HL-60/S4 treated with retinoic acid at 250 ng/mL for 4 days and 3 days (cell line): ENCODE measurements around the gene LCMT2.

Experiments used
- in situ Hi-C: fragments of 300-500 bp; cut with MboI; formaldehyde crosslinking; loops from 2 replicates; pipeline ENCODE4 v1.7.0; 2022; ENCODE audit warnings: low sequenced_read_pairs

The LCMT2 gene

GRCh38 chr15:43329960-43330779, at the start of gene LCMT2:
LCMT2 (minus strand) TSS chr15:43330573; CDS start chr15:43330489, 84 bp downstream.
- in situ Hi-C loops: no loop called here

GRCh38 chr15:43378601-43379000, 48.2 kb upstream of the LCMT2 start:
- in situ Hi-C loops: no loop called here

- in situ Hi-C loops: no loop called here
Measured at GRCh38 chr15:43376017-43376705, 45.8 kb upstream of the LCMT2 start.

GRCh38 chr15:43370975-43371974, 40.9 kb upstream of the LCMT2 start, which contains the start of the genes TUBGCP4 and ZSCAN29:
TUBGCP4 (plus strand) TSS chr15:43371101; CDS start chr15:43371355, 254 bp downstream.
ZSCAN29 (minus strand) TSS chr15:43371043; CDS start chr15:43369913, 1,130 bp downstream.
- in situ Hi-C loops: no loop called here

GRCh38 chr15:43370310-43370974, 40.1 kb upstream of the LCMT2 start:
- in situ Hi-C loops: no loop called here

- in situ Hi-C loops: no loop called here
Measured at GRCh38 chr15:43361313-43361903, 31.0 kb upstream of the LCMT2 start.

GRCh38 chr15:43360821-43361220, 30.4 kb upstream of the LCMT2 start:
- in situ Hi-C loops: no loop called here

- in situ Hi-C loops: no loop called here
Measured at GRCh38 chr15:43352693-43353382, 22.5 kb upstream of the LCMT2 start.

GRCh38 chr15:43347114-43347513, 16.7 kb upstream of the LCMT2 start:
- in situ Hi-C loops: no loop called here

GRCh38 chr15:43346305-43346704, 15.9 kb upstream of the LCMT2 start:
- in situ Hi-C loops: no loop called here

GRCh38 chr15:43330780-43331087, 361 bp upstream of the LCMT2 start:
- in situ Hi-C loops: no loop called here

- in situ Hi-C loops: no loop called here
Measured at GRCh38 chr15:43329217-43329959, 985 bp downstream of the LCMT2 start.

GRCh38 chr15:43325039-43325684, 5.2 kb downstream of the LCMT2 start:
- in situ Hi-C loops: no loop called here

- in situ Hi-C loops: no loop called here
Measured at GRCh38 chr15:43318990-43319771, 11.2 kb downstream of the LCMT2 start.

GRCh38 chr15:43317566-43318184, 12.7 kb downstream of the LCMT2 start:
- in situ Hi-C loops: no loop called here

GRCh38 chr15:43316971-43317346, 13.4 kb downstream of the LCMT2 start:
- in situ Hi-C loops: no loop called here
